Bone marrow (tissue), 2 donors: ENCODE data around the gene NR5A1.

Source experiments
- DNase-seq, 2 donors: peaks; one replicate each; lab custom pipeline; 2025; lab: John Stamatoyannopoulos, UW

NR5A1 gene

DNA sequence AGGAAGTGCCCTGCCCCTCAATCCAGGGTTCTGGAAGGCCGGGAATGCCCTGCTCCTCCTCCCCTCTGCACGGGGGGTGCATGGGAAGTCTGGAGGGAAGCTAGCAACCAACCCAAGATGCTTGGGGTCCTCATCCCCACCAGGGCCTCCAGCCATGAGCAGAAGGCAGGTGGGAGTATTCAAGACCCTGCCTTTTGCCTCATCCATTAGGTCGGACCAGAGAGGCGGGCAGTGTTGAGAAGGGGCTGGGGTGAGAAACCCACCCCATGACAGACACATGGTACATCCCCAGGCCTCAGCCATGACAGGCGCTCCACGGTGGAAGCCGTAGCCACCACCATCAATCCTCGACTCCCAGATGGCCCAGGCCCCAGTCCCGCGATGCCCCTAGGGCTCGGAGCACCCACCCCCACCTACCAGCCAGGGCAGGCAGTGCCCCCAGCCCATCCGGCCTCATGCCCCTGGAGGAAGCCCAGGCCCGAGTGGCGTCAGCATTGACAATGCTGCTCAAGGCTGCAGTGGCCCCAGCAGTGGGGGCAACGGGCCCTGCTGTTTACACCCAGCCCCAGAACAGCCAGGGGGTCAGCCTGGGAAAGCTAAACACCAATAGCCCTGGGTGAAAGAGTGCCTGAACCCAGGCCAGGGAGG lies 8.6 kb downstream of the NR5A1 start:
- DNase-seq: no peak

DNA sequence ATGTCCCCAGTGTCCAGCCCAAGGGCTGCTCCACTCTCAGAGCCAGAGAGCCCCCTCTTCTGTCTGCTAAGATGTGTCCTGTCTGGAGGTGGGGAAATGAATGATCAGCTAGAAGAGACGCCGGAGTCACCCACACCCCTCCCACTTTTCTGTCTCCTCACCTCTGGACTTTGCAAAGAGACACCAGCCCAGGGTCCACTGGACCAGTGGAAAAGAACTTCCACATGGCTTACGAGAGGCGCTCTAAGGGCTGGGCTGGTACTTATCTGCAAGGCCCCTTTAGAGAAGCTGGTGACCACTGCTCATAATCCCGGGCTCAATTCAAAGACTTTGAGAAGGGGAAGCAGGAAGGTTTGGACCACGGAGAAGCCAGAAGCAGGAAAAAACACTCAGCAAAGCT lies 9.2 kb downstream of the NR5A1 start:
- DNase-seq: no peak

DNA sequence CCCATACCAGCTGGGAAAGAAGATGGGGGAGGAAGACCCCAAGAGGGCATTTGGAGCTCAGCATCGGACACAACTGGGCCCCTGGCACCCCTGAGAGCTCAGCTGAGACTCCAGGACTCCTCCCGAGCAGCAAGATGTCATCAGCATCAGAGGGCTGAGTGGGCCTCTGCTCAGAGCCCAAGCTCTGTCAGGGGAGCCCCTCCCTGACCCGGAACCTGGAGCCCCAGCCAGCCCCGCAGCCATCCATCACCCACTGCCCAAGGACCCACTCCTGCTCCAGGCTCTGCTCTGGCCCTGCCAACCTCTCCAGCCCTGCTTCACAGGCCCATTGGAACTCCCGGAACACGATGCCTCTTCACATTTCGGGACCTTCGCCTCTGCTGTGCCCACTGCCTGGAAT lies 9.8 kb downstream of the NR5A1 start:
- DNase-seq: no peak

DNA sequence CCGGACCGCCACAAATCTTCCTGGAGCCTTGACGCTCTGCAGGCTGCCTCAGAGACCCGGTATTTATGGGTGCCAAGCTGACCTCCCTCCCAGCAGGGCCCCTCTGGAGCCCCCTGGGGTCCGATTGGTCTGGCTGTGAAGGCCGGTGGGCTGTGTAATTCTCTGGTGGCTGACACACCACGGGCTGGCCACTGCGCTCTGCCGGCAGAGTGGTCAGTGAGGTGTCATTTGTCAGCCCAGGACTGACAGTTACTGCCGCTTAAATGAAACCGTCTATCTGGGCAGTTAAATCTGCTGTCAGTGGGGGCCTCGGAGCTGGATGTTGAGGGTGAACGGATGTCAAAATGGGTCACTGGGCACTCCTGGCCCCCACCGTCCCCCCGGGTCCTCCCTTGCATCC lies 10.7 kb downstream of the NR5A1 start:
- DNase-seq: no peak

DNA sequence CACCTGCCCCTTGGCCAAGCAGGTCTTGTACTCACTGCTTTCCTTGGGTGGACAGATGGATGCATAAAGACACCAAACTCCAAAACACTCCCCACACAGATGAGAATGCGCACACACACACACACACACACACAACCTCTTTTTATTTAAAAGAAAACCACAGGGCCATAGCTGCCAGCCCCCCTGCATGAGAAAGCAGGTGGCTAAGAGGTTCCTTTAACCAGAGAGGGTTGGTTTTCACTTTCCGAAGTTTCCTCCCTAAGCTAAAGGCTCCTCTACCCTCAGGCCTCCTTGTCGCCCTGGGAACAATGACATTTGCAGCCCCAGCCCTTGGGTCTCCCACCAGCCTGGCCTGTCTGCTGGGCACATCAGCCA lies 11.1 kb downstream of the NR5A1 start:
- DNase-seq: no peak

DNA sequence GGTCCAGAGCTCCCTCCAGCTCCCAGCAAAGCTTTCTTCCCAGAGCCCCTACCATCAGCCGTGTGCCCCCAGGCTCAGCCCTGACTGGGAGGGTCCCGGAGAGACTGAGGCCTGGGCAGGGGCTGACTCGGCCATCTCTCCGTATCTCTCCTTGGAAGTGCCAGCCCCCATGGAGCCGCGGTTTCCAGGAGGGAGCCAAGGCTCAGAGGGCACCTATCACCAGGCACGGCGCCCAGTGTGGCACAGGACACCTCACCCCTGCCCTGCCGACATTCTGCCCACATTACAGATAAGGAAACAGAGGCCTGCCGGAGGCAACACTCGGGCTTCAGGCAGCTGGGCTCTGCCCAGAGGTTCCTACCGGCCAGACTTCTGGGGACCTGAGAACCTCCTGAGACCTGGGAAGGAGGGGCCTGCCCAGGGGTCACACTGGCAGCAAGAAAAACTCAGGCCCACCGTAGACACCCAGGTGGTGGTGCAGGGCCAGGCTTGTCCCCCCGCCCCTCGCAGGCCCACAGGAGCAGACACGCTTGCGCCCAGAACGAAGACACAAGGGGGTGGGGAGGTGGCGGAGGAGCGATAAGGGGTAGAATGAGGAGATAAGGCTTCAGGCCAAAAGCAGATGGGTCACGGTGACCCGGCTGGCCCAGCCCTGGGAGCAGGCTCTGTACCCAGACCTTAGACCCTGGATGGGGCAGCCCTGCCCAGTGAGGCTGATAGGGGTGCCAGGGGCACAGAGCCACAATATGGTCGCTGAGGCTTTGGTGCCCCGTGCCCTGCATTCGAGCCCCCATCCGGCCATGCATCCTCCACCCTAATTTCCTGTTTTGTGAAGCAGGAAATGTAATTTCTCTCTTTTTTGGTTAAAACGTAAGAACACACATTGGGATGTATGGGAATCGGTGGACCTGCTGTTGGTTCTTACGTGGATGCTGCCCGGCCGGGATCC lies 11.8 kb downstream of the NR5A1 start:
- DNase-seq: no peak

DNA sequence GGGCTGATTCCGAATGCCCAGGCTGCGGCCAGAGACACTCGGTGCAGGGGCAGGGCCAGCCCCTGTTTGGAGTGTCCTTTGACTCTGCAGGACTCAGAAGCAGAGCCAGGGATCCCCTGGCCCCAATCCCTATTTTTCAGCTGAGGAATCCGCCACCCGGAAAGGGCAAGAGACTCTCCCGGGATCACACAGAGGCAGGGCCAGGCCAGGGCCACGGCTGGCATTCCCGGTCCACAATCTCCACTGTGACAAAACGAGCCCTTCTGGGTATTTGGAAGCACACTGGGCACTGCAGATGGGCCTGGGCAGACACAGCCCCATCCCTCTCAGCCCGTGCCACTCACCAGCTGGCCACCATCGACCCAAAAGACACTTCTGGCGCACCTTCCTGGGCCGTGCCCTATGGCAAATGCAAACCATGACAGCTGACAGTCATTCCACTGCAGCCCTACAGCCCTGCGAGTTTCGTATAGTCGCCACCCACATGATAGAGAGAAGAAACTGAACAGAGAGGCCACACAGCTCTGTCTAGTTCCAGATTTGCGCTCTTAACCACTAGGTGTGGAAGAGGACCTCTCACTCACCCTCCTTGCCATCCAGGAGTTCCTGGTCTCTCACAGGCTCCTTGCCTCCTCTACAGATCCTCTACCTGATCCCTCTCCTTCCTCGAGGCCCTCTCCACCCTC lies 13.3 kb downstream of the NR5A1 start:
- DNase-seq: no peak

DNA sequence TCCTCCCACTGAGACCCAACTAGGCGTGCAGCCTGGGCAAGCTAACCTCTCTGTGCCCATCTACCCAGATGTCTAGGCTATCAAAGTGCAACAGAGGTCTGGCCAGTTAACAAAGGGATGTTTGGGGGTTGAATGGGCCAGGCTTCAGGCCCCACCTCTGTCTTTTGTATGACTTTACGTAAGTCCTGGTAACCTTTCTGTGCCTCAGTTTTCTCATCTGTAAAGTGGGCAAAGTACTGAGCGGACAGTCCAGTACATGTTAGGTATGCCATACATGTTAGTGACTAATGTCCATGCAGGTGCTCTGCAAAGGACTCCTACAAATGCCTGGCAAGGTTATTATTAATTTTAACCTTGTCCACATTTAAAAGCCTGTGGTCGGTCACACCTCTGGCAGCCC lies 14.0 kb downstream of the NR5A1 start:
- DNase-seq: no peak

DNA sequence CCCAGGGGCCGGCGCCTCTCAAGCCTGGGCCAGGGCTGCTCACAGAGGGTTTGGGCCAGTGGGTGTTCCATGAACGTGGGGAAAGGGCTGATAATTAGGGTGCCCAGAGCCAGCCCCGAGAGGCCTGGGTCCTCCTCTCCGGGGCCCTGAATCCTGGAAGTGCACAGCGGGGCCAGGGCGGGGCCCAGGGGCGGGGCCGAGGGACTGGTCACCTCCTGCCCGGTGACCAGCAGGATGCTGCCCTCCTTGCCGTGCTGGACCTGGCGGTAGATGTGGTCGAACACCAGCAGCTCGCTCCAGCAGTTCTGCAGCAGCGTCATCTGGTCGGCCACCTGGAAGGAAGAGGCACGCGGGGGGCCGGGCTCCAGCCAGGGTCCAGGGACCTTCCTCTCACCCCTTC lies 14.4 kb downstream of the NR5A1 start:
- DNase-seq: no peak

DNA sequence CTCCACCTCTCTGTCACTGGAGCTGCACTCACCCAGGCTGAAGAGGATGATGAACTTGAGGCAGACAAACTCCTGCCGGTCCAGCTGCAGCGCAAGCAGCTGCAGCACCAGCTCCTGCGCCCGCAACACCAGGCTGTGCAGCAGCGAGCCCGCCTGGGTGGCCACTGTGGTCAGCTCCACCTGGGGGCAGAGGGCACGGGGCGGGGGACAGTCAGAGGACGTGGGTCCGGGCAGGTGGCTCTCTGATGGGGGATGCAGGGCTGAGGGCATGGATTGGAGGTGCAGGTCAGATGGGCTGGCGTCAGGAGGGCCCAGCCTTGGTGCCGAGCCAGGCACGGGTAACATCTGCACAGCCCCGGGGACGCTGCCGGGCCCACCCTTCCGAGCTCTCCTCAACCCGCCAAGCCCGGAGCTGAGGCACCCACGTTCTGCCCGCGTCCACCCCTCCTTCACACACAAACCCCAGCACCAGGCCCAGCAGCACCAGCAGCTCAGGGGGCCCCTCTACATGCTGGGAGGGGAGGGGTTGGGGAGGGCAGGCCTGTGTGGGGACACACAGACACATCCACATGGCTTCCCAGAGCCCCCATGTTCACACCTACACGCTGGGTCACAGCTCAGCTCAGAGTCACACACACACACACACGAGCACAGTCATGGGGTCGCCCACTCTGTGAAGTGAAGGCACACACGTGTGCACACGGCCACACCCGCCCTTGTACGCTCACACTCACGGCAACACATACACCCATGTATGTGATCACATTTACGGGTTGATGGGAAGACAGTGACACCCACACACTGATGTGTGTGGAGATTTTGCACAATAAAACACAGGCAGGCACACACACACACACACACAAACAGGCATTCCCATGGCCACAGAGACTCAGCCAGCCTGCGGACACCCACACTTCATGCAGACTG lies 15.9 kb downstream of the NR5A1 start:
- no peak for DNase-seq

DNA sequence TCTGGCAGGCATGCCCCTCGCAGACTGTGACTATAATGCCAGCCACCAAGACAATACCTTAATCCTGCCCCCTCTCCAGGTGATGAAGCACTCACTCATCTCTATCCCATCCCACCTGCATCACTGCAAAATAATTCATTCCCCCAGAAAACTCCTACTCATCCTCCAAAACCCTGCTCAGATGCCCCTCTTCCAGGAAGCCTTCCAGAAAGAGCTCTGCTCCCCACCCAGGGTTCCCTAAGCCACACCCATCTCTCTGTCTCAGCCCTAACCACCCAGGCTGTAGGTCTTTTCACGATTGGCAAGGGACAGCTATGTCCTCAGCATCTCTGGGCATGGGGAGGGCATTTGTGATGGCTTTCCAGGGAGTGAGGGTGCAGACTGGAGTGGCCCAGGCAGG lies 17.2 kb downstream of the NR5A1 start:
- no peak for DNase-seq

DNA sequence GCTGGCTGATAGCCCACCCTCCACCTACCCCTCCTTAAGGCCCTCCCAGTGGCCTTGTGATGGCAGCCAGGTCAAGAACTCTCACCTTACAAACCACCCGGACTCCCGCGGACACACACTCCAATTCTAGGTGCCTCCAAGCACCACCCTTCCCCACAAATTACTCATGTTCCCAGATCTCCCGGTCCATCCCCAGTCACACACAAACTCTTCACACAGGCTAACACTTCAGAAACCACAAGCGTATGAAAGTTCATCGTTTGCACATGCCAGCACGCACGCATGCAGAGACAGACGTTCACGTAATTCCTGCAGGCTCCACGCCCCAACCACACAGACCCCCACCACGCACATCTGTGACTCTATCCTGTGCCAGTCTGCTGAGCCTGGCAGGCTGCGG lies 18.0 kb downstream of the NR5A1 start:
- no peak for DNase-seq

DNA sequence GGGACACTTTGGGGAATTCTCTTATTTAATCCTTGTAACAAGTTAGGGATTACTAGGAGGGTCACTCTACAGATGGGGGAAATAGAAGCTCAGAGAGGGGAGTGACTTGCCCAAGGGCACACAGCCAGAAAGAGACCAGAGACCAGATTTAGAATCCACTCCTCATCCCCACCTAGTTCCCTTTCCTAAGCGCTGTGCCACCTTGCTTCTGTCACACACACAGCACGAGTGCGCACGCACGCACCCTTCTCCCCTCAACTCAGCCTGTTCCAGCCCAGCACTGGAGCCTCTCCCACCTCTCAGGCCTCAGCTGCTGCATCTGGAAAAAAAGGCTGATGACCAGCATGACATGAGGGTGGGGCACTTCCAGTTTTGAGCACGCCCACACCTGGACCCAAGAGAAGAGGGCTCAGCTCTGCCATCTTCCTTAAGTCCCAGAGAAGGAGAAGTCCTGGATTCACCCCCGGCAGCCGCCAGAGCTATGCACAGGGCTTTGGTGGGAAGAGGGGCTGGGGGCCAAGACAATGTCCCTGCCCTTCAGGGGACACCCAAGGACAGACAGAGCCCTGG lies 18.5 kb downstream of the NR5A1 start:
- no peak for DNase-seq

DNA sequence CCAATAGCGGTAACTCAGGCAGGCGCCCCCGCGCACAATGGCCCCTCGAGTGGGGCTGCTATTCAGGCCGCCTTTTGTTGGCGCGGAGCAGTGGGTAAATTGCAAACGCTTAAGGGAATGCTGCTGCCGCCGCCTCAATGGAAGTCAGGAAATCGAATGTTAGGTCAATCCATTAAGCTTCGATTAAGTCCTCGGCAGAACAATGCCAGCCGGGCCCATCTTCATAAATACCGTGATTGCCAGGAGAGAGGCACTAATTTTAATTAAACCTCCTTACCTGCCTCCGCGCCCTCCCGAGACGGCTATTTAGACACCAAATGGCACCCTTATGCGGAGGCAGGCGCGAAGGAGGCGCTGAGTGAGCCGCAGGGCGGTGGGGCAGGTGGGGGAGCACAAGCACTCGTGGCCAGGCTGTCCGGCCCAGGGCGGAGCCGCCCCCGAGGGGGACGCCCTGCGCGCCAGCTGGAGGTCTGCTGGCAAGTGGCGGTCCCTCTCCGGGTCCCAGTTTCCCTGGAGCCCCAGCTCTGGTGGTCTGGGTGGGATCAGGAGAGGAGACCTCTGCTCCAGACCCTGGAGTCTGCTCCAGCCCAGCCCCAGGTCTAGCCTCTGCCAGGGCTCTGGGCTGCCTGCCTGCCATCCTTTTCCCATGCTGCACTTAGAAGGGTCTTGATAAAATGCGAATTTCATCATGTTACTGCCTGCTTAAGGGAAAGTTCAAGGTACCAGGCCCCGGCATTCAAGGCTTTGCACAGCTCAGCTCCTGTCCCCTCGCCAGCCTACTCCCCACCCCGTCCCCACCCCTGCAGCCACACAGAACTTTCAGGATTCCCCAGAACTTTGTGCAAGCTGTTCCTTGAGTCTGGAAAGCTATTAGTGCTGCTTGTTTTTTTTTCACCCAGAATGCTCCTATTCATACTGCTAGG lies 19.7 kb downstream of the NR5A1 start:
- no peak for DNase-seq

DNA sequence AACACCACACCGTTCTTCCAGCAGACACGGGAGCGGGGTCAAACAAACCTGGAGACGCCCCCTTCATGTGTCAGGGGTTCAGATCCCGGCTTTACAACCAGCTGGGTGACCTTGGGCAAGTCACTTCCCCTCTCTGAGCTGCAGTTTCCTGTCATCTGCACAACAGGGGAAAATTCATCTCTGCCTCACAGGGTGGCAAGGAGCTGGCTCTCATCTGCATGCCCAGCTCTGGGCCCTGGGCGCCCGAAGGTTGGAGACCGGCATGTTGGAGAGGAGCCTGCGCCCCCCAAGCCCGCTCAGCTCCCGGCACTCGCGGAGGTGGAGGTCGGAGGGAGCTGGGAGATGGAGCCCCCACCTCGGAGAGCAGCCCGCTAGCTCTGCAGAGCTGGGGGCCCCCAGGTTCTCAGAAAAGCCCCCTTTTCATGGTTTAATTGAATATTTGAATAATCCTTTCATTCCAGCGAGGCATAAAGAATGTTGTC lies 20.4 kb downstream of the NR5A1 start:
- no peak for DNase-seq

DNA sequence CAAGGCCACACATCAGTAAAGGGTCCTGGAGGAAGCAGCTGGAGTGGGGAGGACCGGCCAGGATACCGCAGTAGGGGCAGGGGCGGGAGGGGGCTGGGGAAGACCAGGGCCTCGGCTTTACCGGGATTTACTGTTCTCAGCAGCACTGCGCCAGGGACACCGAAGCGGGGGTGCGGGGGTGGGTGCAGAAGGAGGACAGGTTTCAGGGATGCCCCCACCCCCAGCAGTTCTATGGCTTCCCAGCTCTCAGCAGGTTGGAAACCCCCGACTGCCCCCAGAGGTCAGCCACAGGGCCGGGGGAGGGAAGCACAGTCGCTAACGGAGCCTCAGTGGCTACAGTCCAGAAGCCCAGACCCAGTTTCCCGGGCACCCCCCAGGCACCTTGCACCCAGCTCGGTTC lies 21.3 kb downstream of the NR5A1 start:
- no peak for DNase-seq

DNA sequence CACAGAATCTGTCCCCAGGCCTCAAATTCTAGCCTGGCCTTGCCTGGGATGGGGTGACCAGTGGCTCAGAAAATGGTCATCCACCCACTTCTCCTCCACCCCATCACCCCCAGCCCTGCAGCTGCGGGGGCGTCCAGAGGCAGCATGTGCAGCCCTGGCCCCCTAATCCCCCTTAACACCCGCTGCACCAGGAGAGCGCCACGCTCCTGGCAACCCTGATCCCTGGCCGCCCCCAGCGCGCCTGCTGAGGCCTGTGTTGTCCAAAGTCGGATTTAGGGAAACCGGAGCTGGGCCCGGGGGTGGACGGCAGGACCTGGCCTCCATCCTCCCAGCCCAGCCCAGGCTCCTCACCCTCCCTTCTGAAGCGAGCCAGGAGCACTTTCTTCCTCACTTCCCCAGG lies 22.0 kb downstream of the NR5A1 start:
- no peak for DNase-seq

DNA sequence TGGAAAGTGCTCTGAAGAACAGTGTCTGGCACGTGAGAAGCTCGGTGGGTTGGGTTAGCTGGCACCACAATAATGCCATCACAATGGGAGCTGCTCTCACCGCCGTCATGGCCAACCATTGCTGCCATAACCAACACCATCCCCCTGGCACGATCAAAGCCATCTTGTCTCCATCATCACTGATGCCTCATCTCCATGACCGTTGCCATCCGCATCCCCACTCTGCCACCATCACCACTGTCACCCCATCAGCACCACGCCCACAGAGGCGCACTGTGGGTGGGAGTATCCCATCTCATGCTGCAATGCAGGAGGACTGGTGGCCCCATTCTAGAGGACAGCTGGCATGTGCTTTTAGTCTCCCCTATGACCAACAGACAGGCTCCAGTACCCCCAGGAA lies 23.7 kb downstream of the NR5A1 start:
- DNase-seq: no peak

DNA sequence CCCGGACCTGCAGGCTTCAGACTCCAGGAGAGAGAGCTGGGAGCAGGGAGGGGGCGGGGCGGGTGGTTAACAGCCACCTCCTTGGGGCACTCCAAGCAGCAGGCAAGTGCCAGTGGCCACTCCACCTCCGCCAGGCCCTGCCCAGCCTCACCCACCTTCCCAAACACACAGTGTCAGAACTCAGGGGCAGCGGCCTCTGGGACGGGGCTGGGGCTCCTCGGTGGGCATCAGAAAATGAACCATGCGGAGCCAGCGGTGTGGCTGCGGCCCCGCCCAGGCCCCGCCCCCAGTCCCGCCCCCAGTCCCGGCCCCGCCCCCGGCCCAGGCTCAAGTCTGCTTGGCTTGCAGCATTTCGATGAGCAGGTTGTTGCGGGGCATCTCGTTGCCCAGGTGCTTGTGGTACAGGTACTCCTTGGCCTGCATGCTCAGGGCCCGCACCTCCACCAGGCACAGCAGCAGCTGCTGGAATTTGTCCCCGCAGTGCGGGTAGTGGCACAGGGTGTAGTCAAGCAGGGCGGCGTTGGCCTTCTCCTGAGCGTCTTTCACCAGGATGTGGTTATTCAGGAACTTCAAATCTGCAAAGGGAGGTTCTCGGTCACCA lies 24.7 kb downstream of the NR5A1 start:
- DNase-seq: no peak

DNA sequence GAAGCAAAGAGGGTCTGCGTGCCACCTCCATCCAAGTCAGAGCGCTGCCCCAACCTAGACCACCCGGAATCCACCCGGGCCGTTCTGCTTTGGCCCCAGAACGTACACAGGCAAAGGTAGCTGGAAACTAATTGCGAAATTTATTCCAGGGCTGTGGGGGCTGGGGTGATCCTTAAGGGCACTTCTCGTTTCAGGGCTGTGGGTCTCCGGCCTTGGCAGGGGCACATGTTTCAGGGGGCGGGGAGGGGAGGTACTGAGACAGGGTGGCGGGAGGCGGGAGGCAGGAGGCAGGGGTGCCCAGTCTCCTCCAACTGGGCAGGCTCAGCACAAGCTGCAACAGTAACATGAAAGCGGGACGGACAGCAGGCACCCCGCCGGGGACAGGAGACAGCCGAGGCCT lies 26.1 kb downstream of the NR5A1 start:
- DNase-seq: no peak
